Transverse colon (tissue), 3 donors: ENCODE results near the gene C8A.

ENCODE experiments used
- POLR2A ChIP-seq: fragments of 450-650 bp; IDR thresholded peaks from one replicate; pipeline ENCODE4 v1.6.1; 2016; ENCODE audit warnings: antibody characterized with exemption, mild to moderate bottlenecking, moderate library complexity
- TF ChIP-seq, protein P1 (sequence below), 5 experiments: fragments of 200-600 bp in 3 of 5; fragments of 450-650 bp in 2 of 5; sonication (generic) in 3 of 5; IDR thresholded peaks; 1 replicate in 2 of 5; 2 replicates in 3 of 5; pipeline ENCODE4 v1.5.1; 2016 to 2017; ENCODE audit warnings: antibody characterized with exemption in 5 of 5, inconsistent platforms in 3 of 5, mild to moderate bottlenecking in 2 of 5, moderate library complexity in 1 of 5

DNA sequence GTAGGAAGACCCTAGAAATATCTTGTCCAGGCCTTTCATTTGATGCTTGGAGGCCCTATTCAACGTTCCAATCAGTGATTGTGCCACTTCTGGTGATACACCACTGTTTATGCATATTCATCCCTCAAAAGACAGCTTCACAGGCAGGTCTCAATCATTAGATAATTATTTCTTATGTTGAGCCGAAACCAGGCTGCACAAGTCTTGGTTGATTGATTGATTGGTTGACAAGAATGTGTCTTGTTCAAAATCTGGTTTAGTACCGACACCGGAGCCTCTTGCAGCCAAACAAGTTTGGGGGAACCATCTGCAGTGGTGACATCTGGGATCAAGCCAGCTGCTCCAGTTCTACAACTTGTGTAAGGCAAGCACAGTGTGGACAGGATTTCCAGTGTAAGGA, 20.1 kb downstream of the C8A start:
- TF ChIP-seq POLR2A, result no peak
- TF ChIP-seq, protein P1, sequence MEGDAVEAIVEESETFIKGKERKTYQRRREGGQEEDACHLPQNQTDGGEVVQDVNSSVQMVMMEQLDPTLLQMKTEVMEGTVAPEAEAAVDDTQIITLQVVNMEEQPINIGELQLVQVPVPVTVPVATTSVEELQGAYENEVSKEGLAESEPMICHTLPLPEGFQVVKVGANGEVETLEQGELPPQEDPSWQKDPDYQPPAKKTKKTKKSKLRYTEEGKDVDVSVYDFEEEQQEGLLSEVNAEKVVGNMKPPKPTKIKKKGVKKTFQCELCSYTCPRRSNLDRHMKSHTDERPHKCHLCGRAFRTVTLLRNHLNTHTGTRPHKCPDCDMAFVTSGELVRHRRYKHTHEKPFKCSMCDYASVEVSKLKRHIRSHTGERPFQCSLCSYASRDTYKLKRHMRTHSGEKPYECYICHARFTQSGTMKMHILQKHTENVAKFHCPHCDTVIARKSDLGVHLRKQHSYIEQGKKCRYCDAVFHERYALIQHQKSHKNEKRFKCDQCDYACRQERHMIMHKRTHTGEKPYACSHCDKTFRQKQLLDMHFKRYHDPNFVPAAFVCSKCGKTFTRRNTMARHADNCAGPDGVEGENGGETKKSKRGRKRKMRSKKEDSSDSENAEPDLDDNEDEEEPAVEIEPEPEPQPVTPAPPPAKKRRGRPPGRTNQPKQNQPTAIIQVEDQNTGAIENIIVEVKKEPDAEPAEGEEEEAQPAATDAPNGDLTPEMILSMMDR (IDR thresholded peaks at IDR 0.05), result no peak
